ENCODE results near the gene CARD6. TPM values are rescaled to one million over a fixed set of nuclear protein-coding genes. Genes with fewer than 3 reads are reported as not detected.

The CARD6 gene
- total RNA-seq, 1 experiment from 2014 or later, result 0.49 TPM

DNA sequence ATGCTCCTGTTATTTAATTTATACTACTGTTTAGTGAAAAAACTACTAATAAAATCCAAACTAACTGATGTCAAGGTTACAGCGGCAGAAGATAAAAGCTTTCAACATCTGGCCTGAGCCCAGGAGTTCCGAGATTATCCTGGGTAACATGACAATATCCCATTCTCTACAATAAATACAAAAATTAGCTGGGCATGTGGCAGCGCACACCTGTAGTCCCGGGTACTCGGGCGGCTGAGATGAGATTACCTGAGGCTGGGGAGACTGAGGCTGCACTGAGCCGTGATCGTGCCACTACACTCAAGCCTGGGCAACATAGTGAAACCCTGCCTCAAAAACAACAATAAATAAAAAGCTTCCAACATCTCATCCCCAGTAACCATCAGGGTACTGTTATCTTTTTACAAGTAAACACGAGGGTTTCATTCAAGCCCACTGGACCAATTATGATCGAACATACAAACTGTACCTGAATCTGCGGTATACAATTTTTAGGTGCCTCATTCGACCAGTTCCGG lies 7.4 kb upstream of the CARD6 start:
- ChIA-PET POLR2A (interaction anchor here (0.6 kb wide), 1 partner anchor 1828 kb away, joined by 3 read pairs; no protein-coding TSS in a partner anchor), CTCF (no interaction called here)
- Histone ChIP-seq H3K36me3 (ENCODE audit: control insufficient read depth, insufficient read depth, low read length) (peaks cover 52% of the 10 kb centered on the region), H3K27me3 (ENCODE audit: control insufficient read depth, insufficient read depth, low read length) (no peaks in the 10 kb centered on the region), H3K4me3 (ENCODE audit: low read depth in 2 of 2, low read length in 2 of 2) (peak overlapping the region; percentile 97 to 100), H3K4me1 (ENCODE audit: control insufficient read depth, insufficient read depth, low read length) (peaks cover 22% of the 10 kb centered on the region), H3K27ac (ENCODE audit: low read length) (peak overlapping the region; percentile 99), H3K9me3 (ENCODE audit: control insufficient read depth, insufficient read depth, low read depth, low read length) (no peaks in the 10 kb centered on the region)
- intact Hi-C loops (cut with micrococcal nuclease; ENCODE audit: unreplicated experiment), result no loop called here
- ATAC-seq (no peak), DNase-seq (ENCODE audit: low read depth, low spot score) (no peak)
- BruUV-seq (replicated peaks), result no TSS peak
- TF ChIP-seq POLR2AphosphoS5 (IDR thresholded peaks at IDR 0.05; ENCODE audit: low read depth, low read length), result 0 out of 2 replicates have a peak, but pooled peaks have one; percentile 9
- TF ChIP-seq, protein P1, sequence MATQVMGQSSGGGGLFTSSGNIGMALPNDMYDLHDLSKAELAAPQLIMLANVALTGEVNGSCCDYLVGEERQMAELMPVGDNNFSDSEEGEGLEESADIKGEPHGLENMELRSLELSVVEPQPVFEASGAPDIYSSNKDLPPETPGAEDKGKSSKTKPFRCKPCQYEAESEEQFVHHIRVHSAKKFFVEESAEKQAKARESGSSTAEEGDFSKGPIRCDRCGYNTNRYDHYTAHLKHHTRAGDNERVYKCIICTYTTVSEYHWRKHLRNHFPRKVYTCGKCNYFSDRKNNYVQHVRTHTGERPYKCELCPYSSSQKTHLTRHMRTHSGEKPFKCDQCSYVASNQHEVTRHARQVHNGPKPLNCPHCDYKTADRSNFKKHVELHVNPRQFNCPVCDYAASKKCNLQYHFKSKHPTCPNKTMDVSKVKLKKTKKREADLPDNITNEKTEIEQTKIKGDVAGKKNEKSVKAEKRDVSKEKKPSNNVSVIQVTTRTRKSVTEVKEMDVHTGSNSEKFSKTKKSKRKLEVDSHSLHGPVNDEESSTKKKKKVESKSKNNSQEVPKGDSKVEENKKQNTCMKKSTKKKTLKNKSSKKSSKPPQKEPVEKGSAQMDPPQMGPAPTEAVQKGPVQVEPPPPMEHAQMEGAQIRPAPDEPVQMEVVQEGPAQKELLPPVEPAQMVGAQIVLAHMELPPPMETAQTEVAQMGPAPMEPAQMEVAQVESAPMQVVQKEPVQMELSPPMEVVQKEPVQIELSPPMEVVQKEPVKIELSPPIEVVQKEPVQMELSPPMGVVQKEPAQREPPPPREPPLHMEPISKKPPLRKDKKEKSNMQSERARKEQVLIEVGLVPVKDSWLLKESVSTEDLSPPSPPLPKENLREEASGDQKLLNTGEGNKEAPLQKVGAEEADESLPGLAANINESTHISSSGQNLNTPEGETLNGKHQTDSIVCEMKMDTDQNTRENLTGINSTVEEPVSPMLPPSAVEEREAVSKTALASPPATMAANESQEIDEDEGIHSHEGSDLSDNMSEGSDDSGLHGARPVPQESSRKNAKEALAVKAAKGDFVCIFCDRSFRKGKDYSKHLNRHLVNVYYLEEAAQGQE (IDR thresholded peaks at IDR 0.05; ENCODE audit: insufficient read depth in 1 of 2, low read depth in 2 of 2, low read length in 1 of 2), result no peak
- in situ Hi-C loops (cut with HindIII; ENCODE audit: low pct_unique_long_range_greater_than_20kb, low sequenced_read_pairs), result no loop called here

DNA sequence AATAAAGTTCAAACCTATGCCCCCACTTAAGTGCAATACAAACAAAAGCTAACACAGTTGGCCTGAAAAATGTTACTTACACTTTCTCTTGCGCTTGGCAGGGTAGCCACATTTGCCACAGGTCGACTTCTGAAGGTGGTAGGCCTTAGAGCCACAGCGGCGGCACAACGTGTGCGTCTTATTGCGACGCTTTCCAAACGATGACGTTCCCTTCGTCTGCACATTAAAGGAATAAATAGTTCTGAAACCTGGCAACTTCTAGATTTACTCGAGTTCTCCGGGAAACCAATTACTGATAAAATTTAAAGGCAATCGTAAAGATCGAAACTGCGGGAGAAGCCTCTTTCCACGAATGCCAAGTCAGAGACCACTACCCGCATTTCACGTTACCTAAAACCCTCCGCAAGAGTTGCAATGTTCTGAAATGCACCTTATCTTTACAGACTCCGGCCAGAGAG lies 6.7 kb upstream of the CARD6 start:
- no peak for ATAC-seq
- no peaks in the 10 kb centered on the region for H3K27me3 ChIP-seq (ENCODE audit: control insufficient read depth, insufficient read depth, low read length)
- POLR2A ChIA-PET, result interaction anchor here (0.8 kb wide), 1 partner anchor 43 kb away, joined by 3 read pairs; no protein-coding TSS in a partner anchor
- peak overlapping the region; percentile 97 to 100 for H3K4me3 ChIP-seq (ENCODE audit: low read depth in 2 of 2, low read length in 2 of 2)
- intact Hi-C loops (cut with micrococcal nuclease; ENCODE audit: unreplicated experiment) (no loop called here), in situ Hi-C loops (cut with HindIII; ENCODE audit: low pct_unique_long_range_greater_than_20kb, low sequenced_read_pairs) (no loop called here)
- H3K27ac ChIP-seq (ENCODE audit: low read length), result peak overlapping the region; percentile 99
- TF ChIP-seq, protein P1 (IDR thresholded peaks at IDR 0.05; ENCODE audit: insufficient read depth in 1 of 2, low read depth in 2 of 2, low read length in 1 of 2), result no peak
- TF ChIP-seq, protein P2, sequence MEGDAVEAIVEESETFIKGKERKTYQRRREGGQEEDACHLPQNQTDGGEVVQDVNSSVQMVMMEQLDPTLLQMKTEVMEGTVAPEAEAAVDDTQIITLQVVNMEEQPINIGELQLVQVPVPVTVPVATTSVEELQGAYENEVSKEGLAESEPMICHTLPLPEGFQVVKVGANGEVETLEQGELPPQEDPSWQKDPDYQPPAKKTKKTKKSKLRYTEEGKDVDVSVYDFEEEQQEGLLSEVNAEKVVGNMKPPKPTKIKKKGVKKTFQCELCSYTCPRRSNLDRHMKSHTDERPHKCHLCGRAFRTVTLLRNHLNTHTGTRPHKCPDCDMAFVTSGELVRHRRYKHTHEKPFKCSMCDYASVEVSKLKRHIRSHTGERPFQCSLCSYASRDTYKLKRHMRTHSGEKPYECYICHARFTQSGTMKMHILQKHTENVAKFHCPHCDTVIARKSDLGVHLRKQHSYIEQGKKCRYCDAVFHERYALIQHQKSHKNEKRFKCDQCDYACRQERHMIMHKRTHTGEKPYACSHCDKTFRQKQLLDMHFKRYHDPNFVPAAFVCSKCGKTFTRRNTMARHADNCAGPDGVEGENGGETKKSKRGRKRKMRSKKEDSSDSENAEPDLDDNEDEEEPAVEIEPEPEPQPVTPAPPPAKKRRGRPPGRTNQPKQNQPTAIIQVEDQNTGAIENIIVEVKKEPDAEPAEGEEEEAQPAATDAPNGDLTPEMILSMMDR (IDR thresholded peaks at IDR 0.05), result no peak
- TF ChIP-seq POLR2AphosphoS5 (IDR thresholded peaks at IDR 0.05; ENCODE audit: low read depth, low read length) (no peak), SIN3A (IDR thresholded peaks at IDR 0.05; ENCODE audit: borderline replicate concordance, insufficient read depth, low read depth, low read length) (no peak), TCF7L2 (IDR thresholded peaks at IDR 0.05; ENCODE audit: low read depth, low read length) (no peak)
- peaks cover 46% of the 10 kb centered on the region for H3K36me3 ChIP-seq (ENCODE audit: control insufficient read depth, insufficient read depth, low read length)
- BruUV-seq (replicated peaks), result TSS peak; percentile 78
- H3K9me3 ChIP-seq (ENCODE audit: control insufficient read depth, insufficient read depth, low read depth, low read length), result no peaks in the 10 kb centered on the region
- CTCF ChIA-PET, result no interaction called here
- no peak for DNase-seq (ENCODE audit: low read depth, low spot score)
- peaks cover 18% of the 10 kb centered on the region for H3K4me1 ChIP-seq (ENCODE audit: control insufficient read depth, insufficient read depth, low read length)

All from Panc1 (cell line).